D721Med (cell line): ENCODE results near the gene LHFPL6.

Source experiments
- DNase-seq: peaks from one replicate; pipeline ENCODE4 v3.0.0; 2011; ENCODE audit warnings: low spot score; ENCODE audit not compliant: insufficient read length
- FAIRE-seq: peaks from 2 replicates; lab custom pipeline; 2011; peaks lifted over from hg19 to GRCh38; lab: Jason Lieb, UNC
- CTCF ChIP-seq: IDR thresholded peaks from 2 replicates; pipeline ENCODE4 v1.5.1; 2012; ENCODE audit warnings: mild to moderate bottlenecking, control low read depth; ENCODE audit not compliant: insufficient read depth; ENCODE audit errors: missing control alignments

Gene LHFPL6

GRCh38 chr13:39602614-39603366 lies at the start of gene LHFPL6:
Gene LHFPL6 (minus strand): TSS chr13:39603193.
- DNase-seq (no peak), FAIRE-seq (no peak)
- TF ChIP-seq CTCF: peak; percentile 32

GRCh38 chr13:39646122-39646521 lies 43.1 kb upstream of the LHFPL6 start:
- DNase-seq (no peak), FAIRE-seq (no peak)
- no peak for TF ChIP-seq CTCF

GRCh38 chr13:39641645-39642044 lies 38.7 kb upstream of the LHFPL6 start:
- TF ChIP-seq CTCF: no peak
- DNase-seq (no peak), FAIRE-seq (no peak)

- no peak for TF ChIP-seq CTCF
- FAIRE-seq (no peak), DNase-seq (no peak)
These were observed 34.9 kb upstream of the LHFPL6 start for GRCh38 chr13:39637890-39638289.

GRCh38 chr13:39635564-39635963 lies 32.6 kb upstream of the LHFPL6 start:
- FAIRE-seq: no peak

DNA sequence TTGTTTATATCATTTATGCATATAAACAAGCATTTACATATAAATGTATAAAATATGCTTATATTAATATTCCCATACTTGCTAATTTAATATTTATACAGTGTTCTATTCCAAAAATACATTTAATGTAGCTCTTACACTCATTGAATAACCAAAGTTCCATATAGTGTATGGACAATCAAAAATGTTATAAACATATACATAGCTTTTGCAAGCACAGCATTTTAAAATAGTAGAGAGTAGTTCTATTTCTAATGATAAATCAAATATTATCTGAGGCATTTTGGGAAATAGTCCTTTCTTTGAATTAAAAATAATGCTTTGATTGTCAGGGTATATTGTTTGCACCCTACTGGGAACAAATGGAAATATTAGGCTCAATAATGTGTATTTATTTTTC lies 30.0 kb upstream of the LHFPL6 start:
- no peak for TF ChIP-seq CTCF
- no peak for FAIRE-seq
- DNase-seq: no peak

More at GRCh38 chr13:39635564-39635963, 32.6 kb upstream of the LHFPL6 start:
- TF ChIP-seq CTCF: no peak
- no peak for DNase-seq

- FAIRE-seq (no peak), DNase-seq (no peak)
- no peak for TF ChIP-seq CTCF
These were observed 28.3 kb upstream of the LHFPL6 start for GRCh38 chr13:39631307-39631706.
